ENCODE data around the gene PRAMEF17. TPM values are rescaled to one million over a fixed set of nuclear protein-coding genes. Genes with fewer than 3 reads are reported as not detected.

The PRAMEF17 gene
- not detected in 2 replicates for total RNA-seq

GRCh38 chr1:13389332-13389731, at the start of gene PRAMEF17:
Gene PRAMEF17 (plus strand): TSS chr1:13389632. CDS start chr1:13389658, 26 bp downstream.

GRCh38 chr1:13347034-13347433, 42.4 kb upstream of the PRAMEF17 start, which contains the start of gene PRAMEF14:
Gene PRAMEF14 (minus strand): TSS chr1:13347134. CDS start chr1:13345314, 1,820 bp downstream.

GRCh38 chr1:13410150-13410549, 20.7 kb downstream of the PRAMEF17 start, which contains the start of gene PRAMEF20:
Gene PRAMEF20 (plus strand): TSS chr1:13410450. CDS start chr1:13416355, 5,905 bp downstream.

Other genes starting within 250 kb of the PRAMEF17 start
- gene PRAMEF26, start 233.6 kb upstream of the PRAMEF17 start, total RNA-seq = not detected in 2 replicates
- gene HNRNPCL4, start 224.0 kb upstream of the PRAMEF17 start, total RNA-seq = not detected in 2 replicates
- not detected in 2 replicates for gene PRAMEF9, start 217.8 kb upstream of the PRAMEF17 start, total RNA-seq
- gene PRAMEF13, start 188.2 kb upstream of the PRAMEF17 start, total RNA-seq = not detected in 2 replicates
- not detected in 2 replicates for gene PRAMEF18, start 163.5 kb upstream of the PRAMEF17 start, total RNA-seq
- gene PRAMEF5, start 135.4 kb upstream of the PRAMEF17 start, total RNA-seq = not detected in 2 replicates
- gene PRAMEF8, start 104.5 kb upstream of the PRAMEF17 start, total RNA-seq = not detected in 2 replicates
- not detected in 2 replicates for gene PRAMEF33, start 86.1 kb upstream of the PRAMEF17 start, total RNA-seq
- gene PRAMEF15, start 74.1 kb upstream of the PRAMEF17 start, total RNA-seq = not detected in 2 replicates
- gene PRAMEF14, start 42.5 kb upstream of the PRAMEF17 start, total RNA-seq = not detected in 2 replicates
- gene PRAMEF19, start 17.7 kb upstream of the PRAMEF17 start, total RNA-seq = not detected in 2 replicates
- gene PRAMEF20, start 20.8 kb downstream of the PRAMEF17 start, total RNA-seq = not detected in 2 replicates
- gene LRRC38, start 124.4 kb downstream of the PRAMEF17 start, total RNA-seq = not detected in 2 replicates
- gene PDPN, start 194.2 kb downstream of the PRAMEF17 start, total RNA-seq = 0.32 TPM in 1 of 2 replicates, not detected in the other

All from epithelial cell of umbilical artery (primary cell).